HG02973 (cell line): Measurements from ENCODE around the gene VWF.

Source experiments
- ATAC-seq: cut with Tn5 transposase; IDR thresholded peaks from one replicate; pipeline ENCODE4 v1.9.1; 2021; ENCODE audit warnings: moderate library complexity; ENCODE audit not compliant: unreplicated experiment

VWF gene

GRCh38 chr12:5916785-5917290 lies 207.6 kb downstream of the VWF start:
- ATAC-seq, result no peak

GRCh38 chr12:5915511-5915910 lies 209.0 kb downstream of the VWF start:
- ATAC-seq, result no peak

- no peak for ATAC-seq
Observed at GRCh38 chr12:5914387-5915149, 209.9 kb downstream of the VWF start.

GRCh38 chr12:5913387-5913786 lies 211.1 kb downstream of the VWF start:
- no peak for ATAC-seq

GRCh38 chr12:5912437-5913334 lies 211.8 kb downstream of the VWF start:
- no peak for ATAC-seq

DNA sequence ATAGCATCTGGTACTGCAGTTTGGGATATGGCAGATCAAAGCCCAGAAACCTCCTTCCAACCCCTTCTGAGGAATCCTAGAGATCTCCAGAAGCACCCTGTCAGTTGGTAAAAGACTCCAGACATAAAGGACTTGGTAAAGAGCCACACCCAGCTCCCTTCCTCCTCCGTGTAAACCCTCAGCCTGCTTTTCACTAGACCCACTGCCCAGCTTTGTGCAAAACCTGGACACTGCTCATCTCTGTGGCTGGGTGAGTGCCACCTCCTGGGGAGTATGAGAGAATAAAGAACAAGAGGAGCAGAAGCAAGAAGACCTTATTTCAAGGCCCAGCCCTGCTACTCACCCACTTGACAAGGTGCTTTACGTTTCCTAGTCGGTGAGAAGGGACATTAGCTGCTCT lies 212.5 kb downstream of the VWF start:
- ATAC-seq, result no peak

GRCh38 chr12:5910790-5911548 lies 213.5 kb downstream of the VWF start:
- ATAC-seq, result no peak

DNA sequence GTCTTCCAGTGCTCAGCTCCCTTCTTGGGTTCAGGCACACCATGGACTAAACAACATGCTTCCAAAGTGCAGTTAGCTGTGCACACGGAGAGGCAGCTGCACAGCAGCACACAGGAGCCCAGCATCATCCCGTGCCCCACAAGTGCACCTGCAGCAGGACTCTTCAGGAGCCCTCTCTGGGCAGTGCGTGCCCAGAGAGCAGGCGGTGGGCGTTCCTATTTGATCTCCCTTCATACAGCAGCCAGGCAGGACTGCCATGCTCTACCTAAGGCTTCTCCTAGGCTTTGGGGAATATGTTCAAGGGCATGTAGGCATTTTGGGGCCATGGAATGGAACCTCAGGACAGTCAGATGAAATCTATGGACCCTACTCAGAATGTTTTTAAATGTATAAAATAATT lies 214.9 kb downstream of the VWF start:
- ATAC-seq, result no peak

DNA sequence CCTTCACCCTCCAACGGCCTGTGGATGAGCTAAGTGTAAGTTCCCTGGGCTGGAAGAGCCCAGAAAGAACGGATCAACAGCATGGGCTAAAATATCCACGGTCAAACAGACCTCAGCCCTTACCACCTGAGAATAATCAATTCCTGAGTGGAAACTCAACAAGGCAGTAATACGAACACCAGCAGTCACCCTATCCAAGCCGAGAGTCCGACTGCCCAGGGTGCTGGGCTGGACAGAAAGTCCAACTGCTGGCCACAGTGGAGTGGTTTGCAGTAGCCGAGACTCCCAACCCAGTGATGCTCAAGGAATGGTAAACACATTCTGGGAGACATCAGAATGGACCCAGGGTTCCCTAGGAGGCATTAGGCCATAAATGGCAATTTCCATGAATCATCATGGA lies 216.2 kb downstream of the VWF start:
- no peak for ATAC-seq

DNA sequence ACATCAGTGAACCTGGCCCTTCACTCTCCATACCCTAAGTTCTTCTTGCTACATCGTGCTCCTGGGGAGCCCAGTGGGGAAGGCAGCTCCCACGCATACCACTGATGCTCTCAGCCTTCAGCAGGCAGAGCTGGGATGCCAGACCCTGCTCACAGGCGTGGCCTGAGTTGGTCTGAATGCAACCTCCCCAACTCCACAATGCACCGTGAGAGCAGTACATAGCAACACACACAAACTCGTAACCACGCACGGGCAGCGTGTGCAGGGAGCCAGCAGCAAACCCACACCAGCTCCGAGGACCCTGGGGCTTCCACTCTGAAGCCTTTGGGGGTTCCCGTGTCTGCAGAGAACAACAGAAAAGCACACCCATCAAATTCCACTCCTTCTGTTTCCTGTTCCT lies 216.7 kb downstream of the VWF start:
- ATAC-seq, result no peak

DNA sequence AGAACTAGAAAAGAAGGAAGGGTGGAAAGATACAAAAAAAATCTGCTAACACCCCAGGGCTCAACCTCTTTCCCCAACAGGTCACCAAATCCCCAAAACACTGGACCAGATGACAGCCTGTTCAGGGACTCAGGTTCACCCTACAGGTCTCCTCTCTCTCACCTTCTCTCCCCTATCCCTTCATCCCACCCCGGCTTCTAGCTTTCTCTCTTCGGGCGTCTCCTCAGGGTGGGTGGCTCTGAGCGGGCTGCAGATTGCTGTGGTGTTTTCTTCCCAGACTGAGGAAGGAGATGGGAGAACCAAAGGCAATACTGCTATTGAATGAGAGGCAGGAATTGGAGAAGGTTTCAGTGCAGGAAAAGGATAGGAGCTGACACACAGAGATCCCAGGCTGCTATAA lies 218.7 kb downstream of the VWF start:
- ATAC-seq, result no peak

GRCh38 chr12:5904969-5905368 lies 219.5 kb downstream of the VWF start:
- no peak for ATAC-seq

GRCh38 chr12:5904441-5904840 lies 220.0 kb downstream of the VWF start:
- ATAC-seq, result no peak

DNA sequence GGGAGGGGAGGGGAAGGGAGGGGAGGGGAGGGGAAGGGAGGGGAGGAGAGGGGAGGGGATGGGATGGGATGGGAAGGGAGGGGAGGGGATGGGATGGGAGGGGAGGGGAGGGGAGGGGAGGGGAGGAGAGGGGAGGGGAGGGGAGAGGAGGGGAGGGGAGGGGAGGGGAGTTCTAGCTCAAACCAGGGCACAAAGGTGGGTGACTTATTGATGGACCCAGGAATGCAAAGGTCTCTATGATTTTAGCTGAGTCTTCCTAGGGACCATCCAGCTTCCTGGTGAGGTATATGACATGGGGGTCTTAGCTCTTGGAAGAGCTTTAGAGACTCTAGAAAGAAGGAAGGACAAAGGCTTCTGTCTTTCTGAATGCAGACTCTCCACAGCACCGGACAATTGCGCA lies 221.7 kb downstream of the VWF start:
- no peak for ATAC-seq

- ATAC-seq, result no peak
Observed at GRCh38 chr12:5901416-5901815, 223.1 kb downstream of the VWF start.

DNA sequence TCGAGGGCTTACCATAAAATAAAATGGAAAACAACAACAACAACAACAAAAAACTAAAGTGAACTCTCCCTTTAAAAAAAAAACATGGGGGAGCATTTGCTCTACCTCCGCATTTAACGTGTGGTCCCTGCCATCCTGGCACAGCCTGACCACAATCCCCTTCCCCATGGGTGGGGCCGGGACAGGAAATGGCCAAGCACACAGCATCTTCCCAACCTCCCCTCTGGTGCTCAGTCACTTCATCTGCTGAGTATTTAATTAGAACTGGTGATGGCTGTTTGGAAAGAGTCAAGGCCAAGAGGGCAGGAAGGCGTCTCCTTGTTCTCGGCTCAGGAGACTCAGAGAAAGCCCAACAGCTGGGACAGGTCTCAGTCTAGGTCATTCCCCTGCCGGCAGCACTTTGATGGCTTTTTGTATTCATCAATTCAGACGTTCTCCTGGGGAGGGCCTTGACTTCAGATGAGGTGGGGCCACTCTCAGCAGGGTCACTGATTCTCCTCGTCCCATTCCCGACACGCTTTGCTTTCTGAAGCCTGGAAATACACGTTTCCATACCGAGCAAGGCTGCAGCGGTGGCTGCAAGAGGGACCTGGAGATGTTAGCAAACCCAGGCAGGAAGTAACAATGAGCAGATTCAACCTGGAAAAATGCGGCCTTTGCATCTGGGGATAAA lies 223.8 kb downstream of the VWF start:
- ATAC-seq, result no peak

- no peak for ATAC-seq
Observed at GRCh38 chr12:5900076-5900475, 224.4 kb downstream of the VWF start.

DNA sequence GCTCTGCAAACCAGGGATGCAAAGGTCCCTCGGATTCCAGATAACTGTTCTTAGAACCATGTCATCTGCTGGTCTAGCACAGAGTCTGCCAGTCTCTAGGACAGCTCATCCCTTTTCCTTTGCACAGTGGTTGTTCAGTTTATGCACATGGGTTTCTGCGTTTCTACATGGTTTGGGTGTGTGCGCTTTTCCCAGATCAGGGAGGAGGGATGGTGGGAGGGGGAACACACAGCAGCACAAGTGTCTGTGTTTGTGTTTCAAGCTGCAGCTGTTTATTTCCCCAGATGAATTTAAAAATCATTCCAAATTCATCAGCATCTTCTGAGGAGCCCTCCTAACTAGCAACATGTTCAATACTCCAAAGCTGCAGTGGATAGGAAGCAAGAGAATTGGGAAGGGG lies 224.8 kb downstream of the VWF start:
- no peak for ATAC-seq

DNA sequence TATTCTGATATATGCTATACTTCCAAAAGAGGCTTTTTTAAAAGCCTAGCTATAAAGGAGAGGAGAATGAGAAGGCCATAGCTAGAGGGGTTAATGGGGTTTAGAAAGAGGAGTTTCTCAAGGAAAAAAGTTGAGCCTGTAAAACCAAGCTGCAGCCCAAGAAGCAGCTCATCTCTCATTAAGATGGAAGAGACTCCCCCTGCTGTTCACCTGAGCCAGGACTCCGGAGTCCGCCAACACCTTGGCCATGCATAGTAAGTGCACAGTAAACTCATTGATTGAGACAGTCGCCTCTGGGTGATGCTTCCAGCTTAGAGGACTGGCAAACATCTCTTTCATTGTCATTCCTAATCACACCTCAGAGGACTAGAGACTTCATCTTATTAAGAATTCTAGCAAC lies 225.6 kb downstream of the VWF start:
- ATAC-seq, result no peak
